ENCODE measurements around the gene NTMT1. TPM values are rescaled to one million over a fixed set of nuclear protein-coding genes. Genes with fewer than 3 reads are reported as not detected.
A peak's percentile ranks its signal among the peaks of the same experiment; 100 is the strongest.

NTMT1 gene
- total RNA-seq, 1 donor from 2014 or later = 45.1 TPM

DNA sequence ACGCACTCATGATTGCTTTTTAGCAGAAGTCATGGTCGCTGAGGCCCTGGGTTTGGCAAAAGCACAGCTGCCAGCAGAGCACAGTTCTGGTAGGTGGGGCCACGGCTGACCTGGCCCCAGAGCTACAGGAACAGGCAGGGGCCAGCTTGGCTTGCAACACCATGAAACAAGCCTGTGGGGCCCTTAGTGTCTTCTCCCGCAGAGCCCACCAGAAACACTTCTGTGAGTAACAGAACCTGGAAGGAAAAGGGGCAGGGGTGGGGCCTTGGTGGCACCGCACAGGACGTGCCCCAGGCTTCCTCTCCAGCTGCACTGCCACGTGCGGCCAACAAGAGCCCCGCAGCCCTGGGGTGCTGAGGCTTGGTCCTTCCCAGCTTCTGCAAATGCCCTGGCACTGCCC, 11.1 kb downstream of the NTMT1 start:
- no peak for DNase-seq (ENCODE audit: low spot score)

DNA sequence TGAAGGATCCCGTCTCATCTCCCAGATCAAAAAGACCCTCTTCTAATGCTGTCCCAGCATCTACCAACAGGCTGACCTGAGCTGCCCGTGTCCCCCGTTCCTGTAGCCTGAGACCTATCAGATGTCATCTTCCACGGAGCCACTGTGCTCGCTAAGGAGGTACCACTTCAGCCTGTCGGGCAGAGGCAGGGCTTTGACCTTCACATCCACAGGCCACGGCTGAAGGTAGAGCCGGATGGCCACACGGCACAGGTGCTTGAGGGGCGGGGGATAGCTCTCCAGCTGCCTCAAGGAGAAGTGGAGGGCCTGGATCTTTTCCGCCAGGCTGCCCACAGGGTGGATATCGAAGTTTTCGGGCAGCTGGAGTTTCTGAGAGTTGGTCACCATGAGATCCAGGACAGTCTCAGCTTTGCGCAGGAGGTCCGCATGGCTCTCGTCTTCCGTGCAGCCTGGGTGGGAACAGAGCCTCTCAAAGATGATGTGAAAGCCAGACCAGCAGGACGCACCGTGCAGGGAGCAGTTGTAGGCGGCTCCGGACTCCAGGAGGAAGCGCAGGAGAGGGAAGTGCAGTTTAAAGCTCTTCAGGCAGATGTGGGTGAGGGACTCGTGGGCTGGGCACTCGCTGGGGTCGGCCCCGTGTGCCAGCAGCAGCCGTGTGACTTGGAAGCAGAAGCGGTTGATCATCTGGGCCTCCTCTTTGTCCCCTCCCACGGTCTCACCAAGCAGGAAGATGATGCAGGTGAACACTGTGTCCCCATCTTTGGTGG, 11.9 kb downstream of the NTMT1 start:
- DNase-seq (ENCODE audit: low spot score) = no peak

DNA sequence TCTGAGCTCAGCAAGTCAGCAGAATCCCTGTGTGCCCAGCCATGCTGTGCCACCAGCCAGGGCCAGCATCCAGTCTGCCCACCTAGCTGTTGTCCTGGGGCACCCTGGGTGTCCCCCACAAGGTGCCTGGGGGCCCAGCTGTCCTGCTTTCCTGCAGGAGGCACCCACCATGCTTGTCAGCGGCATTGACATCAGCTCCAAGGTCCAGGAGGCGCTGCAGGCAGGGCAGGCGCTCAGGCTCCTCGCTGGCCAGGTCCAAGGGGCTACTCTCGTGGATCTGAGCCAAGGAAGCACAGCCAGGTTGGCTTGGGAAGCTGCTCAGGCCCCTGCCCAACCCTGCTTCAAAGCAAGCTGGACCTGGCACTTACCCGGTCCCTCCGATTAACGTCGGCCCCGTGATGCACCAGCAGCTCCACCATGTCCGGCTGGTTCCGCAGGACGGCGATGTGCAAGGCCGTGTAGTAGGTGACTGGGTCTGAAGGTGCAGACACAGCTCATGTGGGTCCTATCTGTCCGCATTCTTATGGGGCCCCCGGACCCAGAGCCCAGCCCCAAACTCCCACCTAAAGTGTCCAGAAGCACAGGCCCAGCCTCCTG, 13.2 kb downstream of the NTMT1 start:
- no peak for DNase-seq (ENCODE audit: low spot score)

DNA sequence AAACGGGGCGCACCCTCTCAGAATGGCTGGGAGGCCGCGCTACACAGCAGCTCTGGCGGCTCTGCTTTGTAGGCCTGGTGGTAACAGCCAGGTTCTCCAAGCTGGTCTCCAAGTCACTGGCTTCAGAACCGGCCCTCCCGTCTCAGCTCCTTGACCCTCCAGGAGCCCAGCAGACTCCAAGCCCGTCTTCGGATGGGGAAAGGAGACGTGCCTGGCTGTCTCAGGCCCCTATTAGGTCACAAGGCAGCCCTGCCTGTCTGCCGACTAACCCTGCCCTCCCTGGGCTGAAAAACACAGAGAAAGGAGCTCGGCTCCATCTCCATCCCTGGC, 13.8 kb downstream of the NTMT1 start:
- no peak for DNase-seq (ENCODE audit: low spot score)

DNA sequence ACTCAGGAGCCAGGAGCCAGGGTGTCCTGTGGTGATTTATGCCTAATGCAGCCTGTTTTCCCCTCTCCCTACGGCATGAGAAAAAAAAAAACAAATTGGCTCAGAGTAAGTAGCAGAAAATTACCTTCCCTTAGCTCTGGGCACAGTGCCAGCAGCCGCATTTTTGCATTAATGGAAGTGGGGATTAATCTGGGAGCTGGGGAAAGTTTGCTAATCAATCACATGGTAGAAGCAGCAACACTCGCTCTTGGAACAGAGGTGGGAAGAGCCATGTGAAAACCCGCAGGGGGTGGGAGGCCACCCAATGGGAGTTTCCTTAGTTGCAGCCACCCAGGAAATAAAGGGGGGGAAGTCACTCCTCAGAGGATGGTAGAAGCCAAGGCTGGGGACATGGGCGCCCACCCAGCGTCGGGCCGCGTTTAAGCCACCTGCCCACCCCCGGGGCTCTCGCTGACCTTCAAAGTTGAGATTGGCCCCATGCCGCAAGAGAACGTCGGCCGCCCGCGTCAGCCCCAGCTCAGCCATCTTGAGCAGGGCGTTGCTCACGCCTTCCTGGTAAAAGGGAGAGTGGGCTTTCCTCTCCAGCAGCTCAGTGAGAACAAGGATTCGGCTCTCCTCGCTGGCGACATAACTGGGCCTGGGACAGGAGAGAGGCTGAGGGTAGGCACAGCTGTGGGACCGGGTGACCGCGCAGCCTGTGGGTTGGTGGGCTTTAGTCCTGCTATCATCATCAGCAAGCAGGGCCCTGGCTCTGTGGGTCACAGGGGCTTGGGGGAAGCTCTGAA, 14.3 kb downstream of the NTMT1 start:
- DNase-seq (ENCODE audit: low spot score) = no peak

DNA sequence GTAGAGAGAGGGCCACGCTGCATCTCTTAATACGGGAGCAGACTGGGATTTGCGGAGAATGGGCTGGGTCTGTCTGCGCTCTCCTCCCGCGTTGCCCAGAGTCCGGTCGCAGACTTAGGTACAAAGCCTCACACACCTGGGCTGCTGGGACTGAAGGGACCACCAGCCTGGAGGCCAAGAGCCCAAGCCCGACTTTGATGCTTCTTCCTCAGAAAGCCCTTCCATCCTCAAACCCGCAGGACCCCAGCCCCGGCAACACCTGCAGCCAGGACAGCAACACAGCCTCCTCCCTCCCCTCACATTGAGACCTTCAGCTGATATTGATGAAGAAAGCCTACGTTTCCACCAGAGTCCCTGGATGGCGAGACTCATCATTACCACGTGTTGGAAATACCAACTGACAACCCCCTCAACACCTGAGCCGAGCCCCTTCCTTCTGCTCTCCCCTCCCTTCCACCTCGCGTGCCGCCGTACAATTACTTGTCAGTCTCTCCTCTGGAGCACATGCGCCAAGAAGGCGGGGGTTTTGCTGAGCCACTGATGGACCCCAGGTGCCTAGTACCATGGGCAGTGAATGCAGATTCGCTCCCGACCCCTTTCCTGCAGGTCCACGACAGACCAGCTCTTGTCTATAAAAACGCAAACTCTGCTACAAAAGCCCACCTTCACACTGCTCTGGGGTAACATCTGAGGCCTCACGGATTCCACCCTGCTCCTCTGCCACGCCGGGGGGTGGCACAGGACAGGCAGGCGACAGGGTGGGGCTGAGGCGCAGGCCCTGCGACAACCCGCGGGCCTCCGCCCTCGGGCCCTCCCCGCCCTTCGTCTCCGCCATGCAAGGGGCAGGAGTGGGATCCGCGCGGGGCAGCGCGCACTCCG, 15.1 kb downstream of the NTMT1 start:
- no peak for DNase-seq (ENCODE audit: low spot score)

DNA sequence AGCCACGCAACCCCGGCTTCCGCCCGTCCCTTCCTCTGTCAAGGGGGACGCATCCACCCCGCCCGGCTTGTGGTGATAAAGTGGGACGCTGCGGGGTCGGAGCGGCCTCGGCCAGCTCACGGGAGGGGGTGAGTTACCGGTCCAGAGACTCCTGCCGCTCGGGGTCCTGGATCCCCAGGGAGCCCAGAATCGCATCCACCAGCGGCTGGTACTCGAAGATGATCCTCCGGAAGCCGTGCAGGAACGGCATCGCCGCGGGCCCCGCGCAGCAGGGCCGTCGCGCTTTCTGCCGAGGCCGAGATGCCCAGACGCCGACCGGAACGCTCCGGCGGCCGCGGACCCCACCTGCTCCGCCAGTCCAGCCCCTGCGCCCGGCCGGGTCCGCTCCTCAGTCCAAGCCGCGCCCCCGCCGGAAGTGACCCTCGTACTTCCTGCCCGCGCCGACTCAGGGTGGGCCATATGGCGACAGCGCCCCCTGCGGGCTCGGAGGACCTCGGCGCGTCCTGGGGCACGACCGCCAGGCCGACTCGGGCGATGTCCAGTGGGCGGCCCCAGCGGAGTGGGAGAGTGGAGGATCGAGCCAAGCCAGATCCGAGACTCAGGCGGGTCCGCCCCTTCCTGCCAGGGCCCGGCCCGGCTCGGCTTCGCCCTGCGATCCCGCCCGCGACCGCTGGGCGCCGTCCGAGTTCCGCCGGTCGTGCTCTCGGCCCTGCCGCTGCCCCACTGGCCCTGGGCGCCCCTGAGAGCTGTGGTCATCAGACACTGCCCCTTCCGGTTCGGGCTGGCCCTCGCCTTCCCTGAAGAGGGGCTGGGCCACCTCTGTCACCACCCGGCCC, 16.0 kb downstream of the NTMT1 start, which contains the start of gene ASB6:
Gene ASB6, minus strand, starts transcription at position 402 of the 836 bp plus-strand sequence. Its CDS starts 152 bp downstream, at position 250.
- peak; percentile 96 for DNase-seq (ENCODE audit: low spot score)

DNA sequence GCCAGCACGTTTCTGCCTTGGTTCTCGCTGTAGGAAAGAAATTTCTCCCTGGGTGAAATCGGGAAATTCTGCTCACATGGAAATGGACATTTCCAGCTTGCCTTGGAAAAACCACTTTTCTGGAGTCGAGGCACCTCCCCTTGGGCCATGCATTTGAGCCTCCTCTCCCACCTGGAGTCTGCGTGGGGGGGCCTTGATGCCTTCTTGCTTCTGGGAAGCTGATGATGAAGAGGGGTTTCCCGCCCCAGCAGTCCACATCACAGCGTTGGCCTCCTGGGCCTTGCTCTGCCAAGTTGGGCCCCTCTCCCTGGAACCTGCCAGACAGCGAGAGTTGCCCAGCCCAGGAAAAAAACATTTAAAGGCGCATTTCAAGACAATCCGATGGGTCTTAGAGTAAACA, 17.7 kb downstream of the NTMT1 start:
- no peak for DNase-seq (ENCODE audit: low spot score)

DNA sequence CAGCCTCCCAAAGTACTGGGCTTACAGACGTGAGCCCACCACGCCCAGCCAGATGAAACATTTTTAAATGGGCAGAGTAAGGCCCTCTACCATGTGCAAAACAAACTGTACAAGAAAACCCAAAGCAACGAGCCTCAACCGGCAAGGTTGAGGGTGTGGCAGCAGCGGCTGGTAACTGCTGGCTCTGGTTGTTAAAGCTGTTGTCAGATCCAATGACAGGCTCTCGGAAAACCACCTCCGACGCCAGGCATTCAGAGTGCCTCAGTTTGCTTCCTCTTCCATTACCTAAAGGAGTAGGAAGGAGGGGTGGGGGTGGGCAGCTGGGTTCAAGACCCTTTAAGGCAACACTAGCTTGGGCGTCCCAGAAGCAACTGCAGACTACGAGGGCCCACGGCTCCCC, 18.4 kb downstream of the NTMT1 start:
- no peak for DNase-seq (ENCODE audit: low spot score)

DNA sequence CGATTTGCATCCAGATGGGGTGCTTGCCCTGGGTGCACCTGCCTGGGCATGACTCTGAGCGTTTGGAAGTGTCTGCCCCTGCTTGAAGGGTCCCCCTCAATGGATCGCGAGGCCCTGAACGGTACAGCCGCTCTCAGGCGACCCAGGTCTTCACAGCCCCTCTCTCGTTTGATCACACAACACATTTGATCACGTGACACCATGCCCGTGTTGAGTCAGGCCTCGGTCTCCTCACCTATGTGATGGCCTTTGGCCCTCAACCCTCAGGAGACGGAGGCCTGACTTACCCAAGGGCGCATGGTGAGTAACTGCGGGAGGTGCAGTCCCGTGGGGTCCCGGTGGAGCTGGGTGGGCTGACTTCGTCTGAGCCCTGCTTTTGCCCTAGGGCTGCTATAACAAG, 18.9 kb downstream of the NTMT1 start:
- no peak for DNase-seq (ENCODE audit: low spot score)

DNA sequence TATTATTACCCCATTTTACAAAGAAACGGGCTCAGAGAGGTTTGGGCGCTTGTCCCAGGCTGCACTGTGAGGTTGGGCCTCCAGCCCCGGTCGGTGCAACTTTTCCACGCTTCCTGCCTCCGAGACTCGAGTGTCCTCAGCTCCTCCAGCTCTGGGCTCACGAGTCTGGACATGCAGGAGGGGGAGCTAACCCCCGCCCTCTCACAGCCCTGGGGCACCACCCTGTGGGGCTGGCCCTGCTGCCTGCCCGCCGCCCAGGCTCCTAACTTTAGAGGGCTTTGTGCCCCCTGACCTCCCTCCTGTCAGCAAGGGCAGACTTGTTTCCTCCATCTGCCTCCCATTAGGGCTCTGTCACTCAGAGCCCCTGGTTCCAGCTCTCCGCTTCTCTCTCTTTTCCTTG, 20.3 kb downstream of the NTMT1 start:
- DNase-seq (ENCODE audit: low spot score) = no peak

DNA sequence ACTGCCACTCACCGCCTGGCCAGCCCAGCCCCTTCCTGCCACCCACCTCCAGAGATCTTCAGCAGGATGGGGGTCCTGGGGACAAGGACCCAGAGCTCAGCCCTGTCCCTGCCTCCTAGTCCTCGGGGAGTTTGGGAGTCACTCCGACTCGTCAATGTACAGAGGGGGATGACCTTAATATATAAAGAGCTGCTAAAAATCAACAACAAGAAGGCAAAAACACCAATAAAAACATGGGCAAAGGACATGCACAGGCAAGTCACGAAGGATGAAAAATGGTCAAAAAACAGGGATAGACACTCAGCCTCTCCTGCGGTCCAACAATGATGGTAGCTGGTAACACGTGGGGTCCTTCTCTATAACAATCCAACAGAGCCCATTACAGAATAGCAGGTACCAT, 20.7 kb downstream of the NTMT1 start:
- no peak for DNase-seq (ENCODE audit: low spot score)

DNA sequence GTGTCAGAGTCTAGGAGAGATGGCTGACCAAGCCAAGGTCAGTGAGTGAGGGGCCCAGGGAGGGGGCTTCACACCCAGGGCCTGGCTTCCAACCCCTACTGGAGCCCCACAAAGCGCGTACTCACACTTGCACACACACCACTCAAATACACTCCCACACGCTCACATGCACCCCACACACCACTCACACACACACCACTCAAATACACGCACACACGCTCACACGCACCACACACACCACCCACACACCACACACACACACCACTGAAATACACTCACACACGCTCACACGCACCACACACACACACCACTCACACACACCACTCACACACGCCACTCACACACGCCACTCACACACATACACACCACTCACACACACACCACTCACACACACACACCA, 21.7 kb downstream of the NTMT1 start:
- no peak for DNase-seq (ENCODE audit: low spot score)

DNA sequence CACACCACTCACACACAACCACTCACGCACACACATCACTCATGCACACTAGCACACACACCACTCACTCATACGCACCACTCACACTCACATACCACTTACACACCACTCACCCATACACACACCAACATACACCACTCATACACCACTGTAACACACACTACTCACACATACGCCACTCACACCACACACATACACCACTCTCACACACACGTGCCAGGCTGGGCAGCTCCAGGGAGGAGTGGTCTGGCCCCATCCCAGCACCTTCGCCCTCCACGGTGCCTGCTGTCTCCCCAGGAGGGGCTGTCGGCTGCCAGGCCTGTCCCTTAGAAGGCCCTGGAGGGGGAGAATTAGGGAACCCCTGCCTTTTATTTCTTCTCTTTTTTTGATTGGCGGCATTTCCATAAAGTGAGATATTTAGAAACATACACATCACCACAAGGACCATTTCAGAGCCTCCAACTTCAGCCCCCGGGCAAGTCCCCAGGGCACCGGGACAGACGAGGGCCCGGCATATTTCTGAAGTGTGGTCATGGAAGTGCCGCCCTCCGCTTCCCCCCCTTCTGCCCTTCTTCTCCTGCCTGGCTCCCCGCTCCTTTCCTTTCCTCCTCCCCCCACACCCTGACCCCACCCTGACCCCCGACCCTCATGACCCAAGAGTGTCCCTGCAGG, 22.3 kb downstream of the NTMT1 start:
- no peak for DNase-seq (ENCODE audit: low spot score)

DNA sequence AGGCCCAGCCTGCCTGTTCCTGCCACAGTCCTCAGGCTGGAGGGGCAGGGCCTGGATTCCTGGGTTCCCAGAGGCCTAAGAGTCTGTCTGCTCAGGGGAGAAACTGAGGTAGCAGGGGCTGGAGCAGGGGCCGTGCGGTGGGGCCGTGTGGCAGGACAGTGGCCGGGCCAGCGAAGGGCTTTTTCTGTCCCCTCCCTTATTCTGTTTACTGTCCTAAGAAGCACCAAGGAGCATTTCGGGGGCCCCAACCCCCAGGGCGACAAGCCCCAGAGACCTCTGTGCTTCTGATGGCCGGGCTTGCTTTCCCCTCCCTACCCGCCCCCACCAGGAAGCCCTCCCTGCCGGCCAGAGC, 22.8 kb downstream of the NTMT1 start:
- DNase-seq (ENCODE audit: low spot score) = no peak

DNA sequence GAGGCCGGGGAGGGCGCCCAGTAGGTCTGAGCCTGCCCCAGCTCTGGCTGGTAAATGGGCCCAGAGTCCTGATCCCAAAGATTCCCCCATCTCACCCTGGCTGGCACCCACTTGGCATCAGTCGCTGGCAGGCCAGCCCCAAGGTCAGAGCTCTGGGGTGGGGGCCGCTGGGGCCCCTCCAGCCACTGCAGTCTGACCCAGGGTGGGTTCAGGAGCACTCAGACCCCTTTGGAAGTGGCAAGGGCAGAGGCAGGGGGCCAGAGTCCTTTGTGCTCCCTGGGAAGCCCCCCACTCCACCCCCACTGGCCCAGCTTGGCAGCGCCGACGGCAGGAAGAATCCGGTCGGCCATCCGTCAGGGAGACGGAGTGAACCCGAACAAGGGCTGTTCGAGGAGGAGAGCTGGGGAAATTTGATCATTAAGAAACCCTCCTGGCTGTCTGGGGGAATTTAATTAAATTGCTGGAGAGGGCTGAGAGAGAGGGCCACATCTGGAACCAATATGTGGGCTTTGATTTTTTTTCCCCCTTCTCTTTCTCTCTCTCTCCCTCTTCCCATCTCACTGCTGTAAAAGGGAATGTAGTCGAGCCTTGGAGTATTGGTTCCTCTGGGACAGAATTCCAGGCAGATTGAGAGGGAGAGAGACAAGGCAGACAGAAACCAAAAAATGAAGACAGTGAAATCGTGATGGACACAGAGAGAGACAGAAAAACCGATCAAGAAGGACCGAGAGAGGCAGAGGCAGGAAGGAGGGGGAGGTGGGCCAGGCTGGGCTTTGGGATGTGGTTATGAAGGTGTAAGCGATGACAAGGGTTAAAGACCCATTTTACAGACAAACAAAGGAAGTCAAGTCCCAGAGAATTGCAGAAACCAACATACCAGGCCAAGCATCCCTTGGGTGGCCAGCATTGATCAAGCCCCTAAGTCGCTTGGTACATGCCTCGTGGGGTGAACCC, 24.0 kb downstream of the NTMT1 start:
- no peak for DNase-seq (ENCODE audit: low spot score)

DNA sequence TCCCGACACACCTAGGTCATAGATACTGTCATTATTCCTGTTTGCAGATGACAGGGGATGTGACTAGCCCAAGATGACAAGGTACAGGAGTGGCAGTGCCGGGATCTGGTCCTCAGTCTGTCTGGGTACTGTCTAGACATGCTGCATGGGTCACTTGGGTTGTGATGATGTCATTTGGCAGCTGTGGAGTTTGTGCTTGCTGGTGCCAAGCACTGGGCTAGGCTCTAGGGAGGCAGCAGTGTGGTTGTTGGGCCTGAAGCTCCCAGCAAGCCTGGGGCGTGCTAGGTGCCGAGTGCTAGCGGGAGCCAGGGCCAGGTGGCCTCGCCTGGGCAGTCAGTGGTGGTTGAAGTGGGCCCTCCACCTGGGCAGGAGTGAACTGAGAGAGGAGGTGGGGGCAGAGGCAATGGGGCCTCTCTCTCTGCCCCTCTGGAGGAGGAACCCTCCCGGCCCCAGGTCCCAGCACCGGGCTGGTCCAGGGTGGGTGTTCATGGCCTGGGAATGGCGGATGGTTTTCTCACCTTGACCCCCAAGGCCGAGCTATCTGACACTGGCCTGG, 24.8 kb downstream of the NTMT1 start:
- no peak for DNase-seq (ENCODE audit: low spot score)

DNA sequence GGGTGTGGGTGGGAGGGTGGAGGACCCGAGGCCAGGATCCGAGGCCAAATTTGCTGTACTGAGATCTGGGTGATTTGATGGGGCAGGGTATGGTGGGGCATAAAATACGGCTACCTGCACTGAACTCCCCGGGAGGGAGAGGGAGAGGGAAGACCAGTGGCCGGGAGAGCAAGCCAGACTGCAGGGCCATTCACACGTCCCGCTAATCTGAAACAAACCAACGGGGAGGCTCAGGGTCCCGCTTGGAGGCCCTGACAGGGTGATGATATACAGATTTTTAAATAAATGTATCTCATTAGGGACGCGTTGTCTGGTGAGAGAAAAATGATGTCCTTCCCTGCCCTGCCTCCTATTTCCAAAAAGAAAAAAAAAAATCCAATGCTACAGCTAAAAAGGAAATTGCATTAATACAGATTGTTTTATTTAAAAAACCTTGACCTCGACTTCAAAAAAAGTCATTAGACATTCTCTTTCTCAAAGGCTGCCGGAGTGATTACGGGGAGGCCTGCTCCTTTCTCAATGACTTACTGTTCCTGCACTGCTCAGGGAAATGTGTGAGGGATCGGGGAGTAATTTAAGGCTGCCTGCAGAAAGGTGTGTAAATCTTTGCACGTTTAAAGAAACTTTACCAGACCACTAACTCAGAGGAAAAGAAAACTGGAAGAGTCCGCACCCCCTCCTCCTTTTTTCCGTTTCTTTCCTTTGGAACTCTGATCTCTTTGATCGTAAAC, 28.0 kb downstream of the NTMT1 start:
- DNase-seq (ENCODE audit: low spot score) = no peak

All from mucosa of gallbladder (tissue), 1 donor.